ACC112 (cell line): Measurements from ENCODE around the gene NARS2.

ENCODE experiments used
- H2AFZ ChIP-seq: fragments of 200-600 bp; sonication (generic); one replicate; pipeline ENCODE4 v1.6.0; 2017; ENCODE audit warnings: antibody characterized with exemption, low read length; ENCODE audit not compliant: unreplicated experiment
- H3K27ac ChIP-seq: fragments of 200-600 bp; sonication (generic); 2 replicates; pipeline ENCODE4 v1.5.1; 2014; ENCODE audit warnings: low read depth, mild to moderate bottlenecking, antibody characterized with exemption, low read length, moderate library complexity
- H3K27me3 ChIP-seq: fragments of 200-600 bp; sonication (generic); 2 replicates; pipeline ENCODE4 v1.6.1; 2014; ENCODE audit warnings: mild to moderate bottlenecking, antibody characterized with exemption, low read length, moderate library complexity, mixed read lengths; ENCODE audit not compliant: insufficient read depth
- H3K36me3 ChIP-seq: fragments of 200-600 bp; sonication (generic); 2 replicates; pipeline ENCODE4 v1.6.1; 2016; ENCODE audit warnings: mild to moderate bottlenecking, antibody characterized with exemption, low read length, moderate library complexity, mixed read lengths; ENCODE audit not compliant: insufficient read depth
- H3K4me1 ChIP-seq: fragments of 200-600 bp; sonication (generic); one replicate; pipeline ENCODE4 v1.6.1; 2016; ENCODE audit warnings: low read length, mixed read lengths; ENCODE audit not compliant: insufficient read depth, unreplicated experiment, control insufficient read depth
- H3K4me3 ChIP-seq: fragments of 200-600 bp; sonication (generic); 2 replicates; pipeline ENCODE4 v1.5.1; 2014; ENCODE audit warnings: mild to moderate bottlenecking, low read depth, low read length
- H3K79me2 ChIP-seq: fragments of 200-600 bp; sonication (generic); one replicate; pipeline ENCODE4 v1.6.0; 2016; ENCODE audit warnings: low read length; ENCODE audit not compliant: control insufficient read depth, unreplicated experiment, insufficient read depth

NARS2 gene

GRCh38 chr11:78426845-78427244 lies 147.8 kb downstream of the NARS2 start:
- Histone ChIP-seq H2AFZ (no peak overlapping the region), H3K27me3 (no peaks in the 10 kb centered on the region), H3K79me2 (no peaks in the 10 kb centered on the region), H3K4me1 (peaks cover 13% of the 10 kb centered on the region), H3K4me3 (no peak overlapping the region), H3K36me3 (no peaks in the 10 kb centered on the region), H3K27ac (no peak overlapping the region)

GRCh38 chr11:78425399-78426070 lies 149.1 kb downstream of the NARS2 start:
- no peak overlapping the region for H2AFZ ChIP-seq
- no peak overlapping the region for H3K4me3 ChIP-seq
- H3K27me3 ChIP-seq: no peaks in the 10 kb centered on the region
- H3K4me1 ChIP-seq: peaks cover 15% of the 10 kb centered on the region
- no peaks in the 10 kb centered on the region for H3K79me2 ChIP-seq
- H3K27ac ChIP-seq: no peak overlapping the region
- H3K36me3 ChIP-seq: no peaks in the 10 kb centered on the region

DNA sequence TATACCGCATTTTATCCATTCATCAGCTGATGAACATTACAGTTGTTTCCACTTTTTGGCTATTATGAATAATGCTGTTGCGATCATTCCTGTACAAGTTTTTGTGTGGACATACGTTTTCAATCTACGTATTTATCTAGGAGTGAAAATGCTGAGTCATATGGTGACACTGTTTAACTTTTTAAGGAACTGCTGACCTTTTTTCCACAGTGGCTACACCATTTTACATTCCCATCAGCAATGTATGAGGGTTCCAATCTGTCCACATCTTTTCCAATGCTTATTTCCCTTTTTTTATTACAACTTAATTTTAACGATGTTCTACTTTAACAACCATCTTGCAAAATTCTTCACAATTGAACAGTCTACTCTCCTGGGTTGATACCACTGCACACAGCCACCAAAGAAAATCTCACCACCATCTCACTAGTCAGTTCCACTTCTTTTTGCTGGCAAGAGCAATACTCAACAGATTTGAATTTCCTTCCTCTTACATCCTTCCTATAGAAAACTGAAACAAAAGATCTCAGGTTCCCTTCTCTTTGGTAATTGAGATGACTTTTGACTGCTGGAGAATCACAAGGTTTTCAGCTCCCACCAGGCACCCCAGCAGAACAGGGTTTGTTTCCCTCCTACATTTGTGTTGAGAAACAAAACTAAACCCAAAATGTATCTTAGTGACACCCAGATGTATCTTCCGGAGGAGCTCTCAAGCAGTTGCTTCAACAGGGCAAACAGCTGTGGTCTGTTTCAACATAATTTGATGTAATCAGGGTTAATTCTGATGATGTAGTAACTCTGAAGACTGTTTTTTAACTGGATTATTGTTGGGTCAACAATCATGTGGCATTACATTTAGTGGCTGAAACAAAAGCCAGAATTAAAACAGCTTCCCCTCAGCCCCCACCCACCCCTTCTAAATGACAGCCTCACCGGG lies 150.1 kb downstream of the NARS2 start:
- peaks cover 22% of the 10 kb centered on the region for H3K4me1 ChIP-seq

GRCh38 chr11:78423241-78423640 lies 151.4 kb downstream of the NARS2 start:
- Histone ChIP-seq H2AFZ (no peak overlapping the region), H3K27me3 (no peaks in the 10 kb centered on the region), H3K36me3 (no peaks in the 10 kb centered on the region), H3K4me1 (peaks cover 29% of the 10 kb centered on the region), H3K27ac (no peak overlapping the region), H3K4me3 (no peak overlapping the region), H3K79me2 (no peaks in the 10 kb centered on the region)

More for the DNA sequence above, 150.1 kb downstream of the NARS2 start:
- Histone ChIP-seq H3K27me3 (no peaks in the 10 kb centered on the region), H3K27ac (no peak overlapping the region), H3K4me3 (no peak overlapping the region), H2AFZ (no peak overlapping the region), H3K36me3 (no peaks in the 10 kb centered on the region), H3K79me2 (no peaks in the 10 kb centered on the region)

GRCh38 chr11:78420796-78421209 lies 153.9 kb downstream of the NARS2 start:
- no peaks in the 10 kb centered on the region for H3K79me2 ChIP-seq
- H3K36me3 ChIP-seq: no peaks in the 10 kb centered on the region
- peaks cover 34% of the 10 kb centered on the region for H3K4me1 ChIP-seq
- no peaks in the 10 kb centered on the region for H3K27me3 ChIP-seq
- H3K27ac ChIP-seq: peak overlapping the region; percentile 54
- peak overlapping the region; percentile 85 for H3K4me3 ChIP-seq
- no peak overlapping the region for H2AFZ ChIP-seq

DNA sequence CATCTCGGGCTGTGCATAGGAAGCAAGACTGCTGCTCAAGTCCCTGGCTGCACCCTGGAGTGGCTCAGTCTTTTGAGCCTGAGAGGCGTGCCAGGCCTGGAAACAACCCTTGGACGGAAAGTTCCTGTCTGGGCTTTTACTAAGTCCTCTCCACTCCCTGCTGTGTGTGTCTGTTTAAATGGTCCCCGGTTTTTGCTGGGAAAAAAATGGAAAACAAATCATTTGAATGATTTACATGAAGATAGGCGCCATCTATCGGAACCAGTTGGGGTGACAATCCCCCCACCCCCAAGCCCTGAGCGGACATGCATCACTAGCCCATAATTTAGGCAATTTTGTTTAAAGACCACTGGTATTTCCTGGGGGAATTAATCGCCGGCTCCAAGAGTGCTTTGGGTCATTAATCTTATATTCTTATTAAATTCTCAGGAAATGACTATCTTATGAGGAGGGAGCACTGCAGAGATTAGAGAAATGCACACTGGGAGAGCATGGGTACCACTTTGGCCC lies 154.4 kb downstream of the NARS2 start:
- peaks cover 4% of the 10 kb centered on the region for H3K79me2 ChIP-seq
- H3K4me3 ChIP-seq: peak overlapping the region; percentile 85
- H2AFZ ChIP-seq: no peak overlapping the region
- H3K27ac ChIP-seq: peak overlapping the region; percentile 45
- no peaks in the 10 kb centered on the region for H3K27me3 ChIP-seq
- H3K4me1 ChIP-seq: peaks cover 38% of the 10 kb centered on the region
- H3K36me3 ChIP-seq: no peaks in the 10 kb centered on the region

DNA sequence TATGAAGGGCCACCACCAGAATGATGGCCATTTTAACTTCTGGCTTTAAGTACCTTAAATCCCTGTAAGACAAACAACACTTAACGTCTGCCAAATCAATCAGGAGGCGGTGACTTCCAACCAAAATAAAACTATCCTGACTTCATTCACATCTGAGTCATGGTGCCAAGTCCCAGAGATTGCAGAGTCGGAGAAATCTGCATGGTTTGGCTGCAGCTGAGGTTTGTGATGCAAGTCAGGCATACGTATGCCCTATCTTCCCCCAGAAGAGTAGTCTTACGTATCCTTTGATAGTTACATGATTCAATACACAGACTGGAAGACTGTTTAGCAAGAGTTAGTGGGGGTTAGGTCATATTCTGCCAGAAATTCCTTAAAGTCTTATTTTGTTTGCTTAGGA lies 155.3 kb downstream of the NARS2 start:
- Histone ChIP-seq H3K27ac (peak overlapping the region; percentile 45), H3K79me2 (peaks cover 5% of the 10 kb centered on the region), H3K4me3 (peak overlapping the region; percentile 85), H3K27me3 (no peaks in the 10 kb centered on the region), H2AFZ (no peak overlapping the region), H3K4me1 (peaks cover 32% of the 10 kb centered on the region), H3K36me3 (no peaks in the 10 kb centered on the region)

- Histone ChIP-seq H3K79me2 (peaks cover 5% of the 10 kb centered on the region), H3K27ac (peak overlapping the region; percentile 45), H2AFZ (peak overlapping the region; percentile 66), H3K36me3 (no peaks in the 10 kb centered on the region), H3K4me3 (peak overlapping the region; percentile 85), H3K4me1 (peaks cover 32% of the 10 kb centered on the region), H3K27me3 (no peaks in the 10 kb centered on the region)
Measured at GRCh38 chr11:78418584-78419211, 156.0 kb downstream of the NARS2 start.

DNA sequence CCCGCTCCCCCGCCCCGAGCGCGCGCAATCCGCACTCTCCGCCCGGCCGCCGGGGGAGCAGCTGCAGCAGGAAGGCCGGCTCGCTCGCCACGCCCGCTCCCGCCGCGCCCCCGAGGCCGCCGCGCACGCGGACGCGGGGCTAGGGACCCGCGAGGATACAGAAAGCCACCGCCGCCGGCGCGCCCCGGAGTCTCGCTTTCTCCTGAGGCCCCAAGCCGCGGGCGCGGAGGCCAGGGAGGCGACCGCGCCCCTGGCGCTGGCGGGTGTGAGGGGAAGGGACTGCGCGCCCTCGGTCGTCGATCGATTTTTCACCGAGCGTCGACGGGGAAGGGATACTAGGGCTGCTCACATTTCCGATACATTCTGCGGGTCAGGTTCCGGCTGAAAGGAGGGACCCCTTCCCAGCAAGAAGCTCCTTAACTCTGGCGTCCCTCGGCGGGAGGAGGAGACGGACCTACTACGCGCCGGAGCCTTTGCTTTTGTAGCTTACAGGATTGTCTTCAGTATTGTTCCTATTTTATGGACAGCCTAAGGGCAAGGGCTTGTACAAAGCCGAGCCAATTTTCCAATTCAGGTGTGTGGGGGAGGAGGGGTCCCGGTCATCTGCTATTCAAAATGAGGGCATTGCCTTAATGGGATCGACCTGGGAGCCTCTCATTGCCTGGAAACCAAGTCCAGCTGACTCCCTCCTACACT lies 156.6 kb downstream of the NARS2 start:
- Histone ChIP-seq H2AFZ (peak overlapping the region; percentile 66), H3K36me3 (no peaks in the 10 kb centered on the region), H3K4me3 (peak overlapping the region; percentile 85), H3K27ac (peak overlapping the region; percentile 31; the same call in 1 of the 2 replicates), H3K79me2 (peaks cover 5% of the 10 kb centered on the region), H3K4me1 (peaks cover 32% of the 10 kb centered on the region), H3K27me3 (no peaks in the 10 kb centered on the region)
